AG04450 (cell line): ENCODE results near the gene ZFP36L1. TPM values are rescaled to one million over a fixed set of nuclear protein-coding genes. Genes with fewer than 3 reads are reported as not detected.

ENCODE experiments used
- CTCF ChIA-PET: fragments of 300-600, 350-600 bp; formaldehyde crosslinking; extraction: SDS; loops from one replicate; lab custom pipeline; 2022; ENCODE audit warnings: antibody characterized with exemption, inconsistent platforms; lab: Charles Lee
- POLR2A ChIA-PET: fragments of 350-600 bp; formaldehyde crosslinking; extraction: SDS; loops from one replicate; lab custom pipeline; 2021; ENCODE audit warnings: antibody characterized with exemption, inconsistent platforms; lab: Yijun Ruan, JAX
- DNase-seq: peaks from one replicate; pipeline ENCODE4 v3.0.0-alpha.2; 2011; ENCODE audit warnings: low read depth, low spot score
- H3K27ac ChIP-seq: one replicate; pipeline ENCODE4 v1.5.1; 2012; ENCODE audit warnings: low read depth, low read length, control low read depth
- H3K27me3 ChIP-seq: one replicate; pipeline ENCODE4 v1.6.0; 2012; ENCODE audit warnings: low read length; ENCODE audit not compliant: control insufficient read depth, insufficient read depth
- H3K4me3 ChIP-seq: 2 replicates; pipeline ENCODE4 v1.5.1; 2011; ENCODE audit warnings: mild to moderate bottlenecking, low read depth, low read length, control low read depth
- H3K9me3 ChIP-seq: 2 replicates; pipeline ENCODE4 v1.5.1; 2012; ENCODE audit warnings: low read length; ENCODE audit not compliant: control insufficient read depth, insufficient read depth
- CTCF ChIP-seq: IDR thresholded peaks from 2 replicates; pipeline ENCODE4 v1.5.1; 2011; ENCODE audit warnings: low read depth, low read length, control low read depth, inconsistent platforms
- polyA plus RNA-seq: library from polyadenylated mRNA; depleted of rRNA; stranded (reverse); fragments of >200 nt; gene quantifications from 2 replicates; pipeline ENCODE4 v1.2.3, GENCODE V29; 2011

The ZFP36L1 gene
- polyA plus RNA-seq, 1 experiment = 54.4 TPM

GRCh38 chr14:68779761-68780323, 13.0 kb downstream of the ZFP36L1 start:
- peaks cover 9% of the 10 kb centered on the region for H3K9me3 ChIP-seq
- H3K27ac ChIP-seq = peak overlapping the region; percentile 70
- H3K27me3 ChIP-seq = no peaks in the 10 kb centered on the region
- ChIA-PET CTCF (interaction anchor here (1.1 kb wide), 1 partner anchor 37 kb away, joined by 3 read pairs; no protein-coding TSS in a partner anchor), POLR2A (interaction anchor here (0.6 to 2.5 kb wide), 5 partner anchors 10 to 596 kb away, joined by 3 to 18 read pairs (median 7); partner anchors contain the start of gene ZFP36L1)
- H3K4me3 ChIP-seq = no peak overlapping the region
- TF ChIP-seq CTCF = no peak
- DNase-seq = no peak

- Histone ChIP-seq H3K9me3 (peaks cover 10% of the 10 kb centered on the region), H3K4me3 (no peak overlapping the region), H3K27me3 (no peaks in the 10 kb centered on the region), H3K27ac (no peak overlapping the region)
- no peak for TF ChIP-seq CTCF
- POLR2A ChIA-PET = no interaction called here
- no peak for DNase-seq
- CTCF ChIA-PET = no interaction called here
These were observed 15.2 kb downstream of the ZFP36L1 start for GRCh38 chr14:68777644-68778043.

- ChIA-PET CTCF (interaction anchor here (1.4 kb wide), 1 partner anchor 13 kb away, joined by 3 read pairs; no protein-coding TSS in a partner anchor), POLR2A (no interaction called here)
- H3K27ac ChIP-seq = no peak overlapping the region
These were observed 17.2 kb downstream of the ZFP36L1 start for GRCh38 chr14:68775614-68776126.

GRCh38 chr14:68774771-68775613, 17.9 kb downstream of the ZFP36L1 start:
- ChIA-PET CTCF (interaction anchor here (1.4 kb wide), 1 partner anchor 12 kb away, joined by 3 read pairs; no protein-coding TSS in a partner anchor), POLR2A (interaction anchor here (0.7 kb wide), 1 partner anchor 20 kb away, joined by 3 read pairs; no protein-coding TSS in a partner anchor)
- H3K9me3 ChIP-seq = peaks cover 10% of the 10 kb centered on the region
- no peaks in the 10 kb centered on the region for H3K27me3 ChIP-seq
- no peak overlapping the region for H3K4me3 ChIP-seq
- TF ChIP-seq CTCF = no peak
- DNase-seq = no peak
- peak overlapping the region; percentile 39 for H3K27ac ChIP-seq

More at GRCh38 chr14:68775614-68776126, 17.2 kb downstream of the ZFP36L1 start:
- TF ChIP-seq CTCF = no peak
- Histone ChIP-seq H3K9me3 (peaks cover 10% of the 10 kb centered on the region), H3K27me3 (no peaks in the 10 kb centered on the region), H3K4me3 (no peak overlapping the region)
- no peak for DNase-seq
